KMS-11 (cell line): Measurements from ENCODE around the gene TCIRG1.

Experiments
- H2AFZ ChIP-seq: fragments of 200-600 bp; sonication (generic); 2 replicates; pipeline ENCODE4 v1.6.1; 2016; ENCODE audit warnings: antibody characterized with exemption, mixed run types, low read depth
- H3K27ac ChIP-seq: fragments of 200-600 bp; sonication (generic); 2 replicates; pipeline ENCODE4 v1.6.1; 2016; ENCODE audit warnings: mild to moderate bottlenecking, mixed run types
- H3K27me3 ChIP-seq: fragments of 200-600 bp; sonication (generic); 2 replicates; pipeline ENCODE4 v1.6.1; 2017; ENCODE audit warnings: mild to moderate bottlenecking, low read depth, mixed run types, moderate library complexity; ENCODE audit not compliant: insufficient read depth
- H3K36me3 ChIP-seq: fragments of 200-600 bp; sonication (generic); 2 replicates; pipeline ENCODE4 v1.6.1; 2017; ENCODE audit warnings: mild to moderate bottlenecking, mixed run types; ENCODE audit not compliant: insufficient read depth
- H3K4me1 ChIP-seq: fragments of 200-600 bp; sonication (generic); 2 replicates; pipeline ENCODE4 v1.6.1; 2016; ENCODE audit warnings: mild to moderate bottlenecking, low read depth, mixed run types; ENCODE audit not compliant: poor library complexity, severe bottlenecking
- H3K4me2 ChIP-seq: fragments of 200-600 bp; sonication (generic); 2 replicates; pipeline ENCODE4 v1.7.0; 2016; ENCODE audit warnings: mild to moderate bottlenecking, mixed run types
- H3K4me3 ChIP-seq: fragments of 200-600 bp; sonication (generic); IDR thresholded peaks from 2 replicates; pipeline ENCODE4 v1.6.1; 2017; ENCODE audit warnings: low read depth, low read length, mixed read lengths; ENCODE audit not compliant: insufficient read depth
- H3K79me2 ChIP-seq: fragments of 200-600 bp; sonication (generic); 2 replicates; pipeline ENCODE4 v1.6.1; 2016; ENCODE audit warnings: low read depth, mixed run types; ENCODE audit not compliant: insufficient read depth
- H3K9ac ChIP-seq: fragments of 200-600 bp; sonication (generic); 2 replicates; pipeline ENCODE4 v1.6.1; 2016; ENCODE audit warnings: mild to moderate bottlenecking, mixed run types
- H4K20me1 ChIP-seq: fragments of 200-600 bp; sonication (generic); 2 replicates; pipeline ENCODE4 v1.6.1; 2016; ENCODE audit warnings: mild to moderate bottlenecking, mixed run types; ENCODE audit not compliant: insufficient read depth
- CTCF ChIP-seq: fragments of 200-600 bp; sonication (generic); conservative IDR thresholded peaks from 2 replicates; pipeline ENCODE4 v1.6.1; 2017; ENCODE audit warnings: low read depth, mild to moderate bottlenecking, antibody characterized with exemption, low read length, moderate library complexity, mixed read lengths

TCIRG1 gene

GRCh38 chr11:68096962-68097361 is 58.1 kb downstream of the TCIRG1 start:
- TF ChIP-seq CTCF: no peak
- Histone ChIP-seq H3K4me2 (no peak overlapping the region), H3K4me3 (no peak overlapping the region), H3K79me2 (peaks cover 30% of the 10 kb centered on the region; the same call in 1 of the 2 replicates), H4K20me1 (no peaks in the 10 kb centered on the region), H3K4me1 (peaks cover 43% of the 10 kb centered on the region), H3K27ac (no peak overlapping the region), H3K36me3 (no peaks in the 10 kb centered on the region), H3K9ac (no peak overlapping the region), H3K27me3 (no peaks in the 10 kb centered on the region), H2AFZ (no peak overlapping the region)

- Histone ChIP-seq H3K79me2 (peaks cover 48% of the 10 kb centered on the region), H3K27ac (peak overlapping the region; percentile 75)
Observed at GRCh38 chr11:68099057-68099456, 60.2 kb downstream of the TCIRG1 start.

GRCh38 chr11:68099474-68100405 is 60.9 kb downstream of the TCIRG1 start:
- H4K20me1 ChIP-seq: no peaks in the 10 kb centered on the region
- H3K79me2 ChIP-seq: peaks cover 51% of the 10 kb centered on the region
- H3K4me2 ChIP-seq: peak overlapping the region; percentile 57
- no peaks in the 10 kb centered on the region for H3K27me3 ChIP-seq
- peak overlapping the region; percentile 7; the same call in 1 of the 2 replicates for H2AFZ ChIP-seq
- peak overlapping the region; percentile 51; the same call in 1 of the 2 replicates for H3K9ac ChIP-seq
- H3K36me3 ChIP-seq: no peaks in the 10 kb centered on the region
- no peak for TF ChIP-seq CTCF
- H3K4me1 ChIP-seq: peaks cover 47% of the 10 kb centered on the region
- H3K27ac ChIP-seq: peak overlapping the region; percentile 75
- no peak overlapping the region for H3K4me3 ChIP-seq

More at GRCh38 chr11:68099057-68099456, 60.2 kb downstream of the TCIRG1 start:
- H3K4me1 ChIP-seq: peaks cover 47% of the 10 kb centered on the region
- H3K9ac ChIP-seq: peak overlapping the region; percentile 51; the same call in 1 of the 2 replicates
- H3K36me3 ChIP-seq: no peaks in the 10 kb centered on the region
- no peaks in the 10 kb centered on the region for H3K27me3 ChIP-seq
- H2AFZ ChIP-seq: 0 out of 2 replicates have a peak overlapping the region, but pooled peaks have one; percentile 7
- no peaks in the 10 kb centered on the region for H4K20me1 ChIP-seq
- H3K4me3 ChIP-seq: no peak overlapping the region
- TF ChIP-seq CTCF: no peak
- H3K4me2 ChIP-seq: peak overlapping the region; percentile 57
